OCI-LY7 (cell line): ENCODE results near the gene CDC25B. TPM values are rescaled to one million over a fixed set of nuclear protein-coding genes. Genes with fewer than 3 reads are reported as not detected.

Source experiments
- BruUV-seq: library from RNA; stranded (reverse); fragments of 400-500 nt; replicated peaks from 2 replicates; lab custom pipeline; 2021; lab: Mats Ljungman, UMichigan
- CTCF ChIA-PET: fragments of 300-600 bp; sonication (Branson Sonifier 250); formaldehyde crosslinking; loops from one replicate; lab custom pipeline; 2022; ENCODE audit warnings: antibody characterized with exemption; ENCODE audit not compliant: unreplicated experiment; lab: Charles Lee
- POLR2A ChIA-PET: fragments of 300-600 bp; sonication (Branson Sonifier 250); formaldehyde crosslinking; loops from one replicate; lab custom pipeline; 2022; ENCODE audit warnings: antibody characterized with exemption; lab: Charles Lee
- DNase-seq: peaks from one replicate; pipeline ENCODE4 v3.0.0-alpha.2; 2015; ENCODE audit warnings: low spot score
- H2AFZ ChIP-seq: fragments of 200-600 bp; sonication (generic), shearing (Covaris generic); 2 replicates; pipeline ENCODE4 v1.6.1; 2014; ENCODE audit warnings: mild to moderate bottlenecking, antibody characterized with exemption, low read length, moderate library complexity
- H3K27ac ChIP-seq: fragments of 200-600 bp; sonication (generic); 2 replicates; pipeline ENCODE4 v1.5.1; 2014; ENCODE audit warnings: mixed run types, low read depth, mild to moderate bottlenecking, moderate library complexity, low read length, inconsistent platforms; ENCODE audit not compliant: poor library complexity, severe bottlenecking
- H3K36me3 ChIP-seq: fragments of 200-600 bp; sonication (generic); 2 replicates; pipeline ENCODE4 v1.6.1; 2014; ENCODE audit warnings: mild to moderate bottlenecking, antibody characterized with exemption, low read length, moderate library complexity, mixed read lengths; ENCODE audit not compliant: insufficient read depth
- H3K4me1 ChIP-seq: fragments of 200-600 bp; sonication (generic); 2 replicates; pipeline ENCODE4 v1.5.1; 2014; ENCODE audit warnings: mild to moderate bottlenecking, low read length; ENCODE audit not compliant: insufficient read depth, poor library complexity, severe bottlenecking
- H3K4me2 ChIP-seq: fragments of 200-600 bp; sonication (generic); 2 replicates; pipeline ENCODE4 v1.6.1; 2014; ENCODE audit warnings: mild to moderate bottlenecking, low read length
- H3K4me3 ChIP-seq: fragments of 200-600 bp; sonication (generic); 2 replicates; pipeline ENCODE4 v1.5.1; 2014; ENCODE audit warnings: mild to moderate bottlenecking, low read depth, low read length; ENCODE audit not compliant: poor library complexity, severe bottlenecking
- H3K79me2 ChIP-seq: fragments of 200-600 bp; sonication (generic); 2 replicates; pipeline ENCODE4 v1.6.1; 2016; ENCODE audit warnings: low read depth, mild to moderate bottlenecking, low read length, moderate library complexity, mixed read lengths; ENCODE audit not compliant: insufficient read depth
- H3K9me2 ChIP-seq: fragments of 200-600 bp; sonication (generic); 2 replicates; pipeline ENCODE4 v1.6.1; 2016; ENCODE audit warnings: mild to moderate bottlenecking, low read length, mixed read lengths; ENCODE audit not compliant: insufficient read depth
- H3K9me3 ChIP-seq: fragments of 200-600 bp; sonication (generic); 2 replicates; pipeline ENCODE4 v1.6.1; 2014; ENCODE audit warnings: mild to moderate bottlenecking, mixed run types, low read length, mixed read lengths
- H4K20me1 ChIP-seq: fragments of 200-600 bp; sonication (generic); 2 replicates; pipeline ENCODE4 v1.6.1; 2014; ENCODE audit warnings: mild to moderate bottlenecking, antibody characterized with exemption, low read length, moderate library complexity, mixed read lengths; ENCODE audit not compliant: insufficient read depth
- EZH2phosphoT487 ChIP-seq: fragments of 200-600 bp; sonication (generic); IDR thresholded peaks from 2 replicates; pipeline ENCODE4 v1.6.1; 2018; ENCODE audit warnings: low read depth, borderline replicate concordance, mild to moderate bottlenecking, mixed run types, antibody characterized with exemption, low read length, moderate library complexity, mixed read lengths
- intact Hi-C: fragments of 100-400 bp; cut with micrococcal nuclease; formaldehyde crosslinking; loops from one replicate; pipeline ENCODE4 v1.10.0; 2022; ENCODE audit not compliant: unreplicated experiment
- total RNA-seq, 2 experiments: library from RNA; depleted of rRNA in 1 of 2; stranded (reverse); fragments of >200 nt in 1 of 2; shearing (Covaris generic) in 1 of 2; gene quantifications; 2 replicates each; pipeline ENCODE4 v1.2.3, GENCODE V29; 2014 to 2022
- TF ChIP-seq, protein P1 (sequence below): fragments of 200-600 bp; sonication (generic); conservative IDR thresholded peaks from 2 replicates; pipeline ENCODE4 v1.5.1; 2014; ENCODE audit warnings: mild to moderate bottlenecking, antibody characterized with exemption, low read length, moderate library complexity, mixed read lengths

The CDC25B gene
- total RNA-seq, 2 experiments from 2014 or later: 89.2 to 119 TPM

DNA sequence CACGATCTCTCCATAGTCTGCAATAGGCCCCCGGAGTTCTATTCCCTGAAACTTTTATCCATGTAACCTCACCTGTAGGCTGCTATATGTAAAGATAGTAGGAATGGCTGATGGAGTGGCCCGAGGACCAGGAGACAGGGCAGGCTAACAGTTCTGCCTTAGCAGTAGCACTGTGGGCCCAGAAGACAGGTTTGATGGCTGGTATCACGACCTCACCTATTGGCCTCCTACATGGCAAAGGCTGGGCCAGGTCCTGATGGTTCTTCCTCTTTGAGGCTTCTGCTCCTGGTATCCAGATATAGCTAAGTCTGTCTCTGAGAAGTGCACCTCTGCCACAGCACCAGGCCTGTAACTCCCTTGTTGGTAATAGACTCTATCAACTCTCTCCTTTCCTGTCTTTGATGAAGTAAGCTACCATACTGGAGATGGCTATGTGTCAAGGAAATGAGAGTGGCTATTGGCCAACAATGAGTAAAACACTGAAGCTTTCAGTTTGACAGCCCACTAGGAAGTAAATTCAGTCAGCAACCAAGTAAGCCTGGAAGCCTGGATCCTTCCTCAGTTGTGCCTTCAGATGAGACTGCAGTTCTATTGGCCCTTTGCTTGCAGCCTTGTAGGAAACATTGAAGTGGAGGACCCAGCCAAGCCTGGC, 20.5 kb upstream of the CDC25B start:
- Histone ChIP-seq H3K79me2 (no peaks in the 10 kb centered on the region), H2AFZ (no peak overlapping the region), H3K36me3 (no peaks in the 10 kb centered on the region), H4K20me1 (no peaks in the 10 kb centered on the region), H3K4me3 (no peak overlapping the region), H3K9me2 (no peaks in the 10 kb centered on the region), H3K4me2 (no peak overlapping the region), H3K4me1 (peaks cover 3% of the 10 kb centered on the region), H3K27ac (no peak overlapping the region), H3K9me3 (no peaks in the 10 kb centered on the region)
- intact Hi-C loops: no loop called here
- no TSS peak for BruUV-seq
- POLR2A ChIA-PET: no interaction called here
- CTCF ChIA-PET: no interaction called here
- no peak for TF ChIP-seq EZH2phosphoT487
- TF ChIP-seq, protein P1, sequence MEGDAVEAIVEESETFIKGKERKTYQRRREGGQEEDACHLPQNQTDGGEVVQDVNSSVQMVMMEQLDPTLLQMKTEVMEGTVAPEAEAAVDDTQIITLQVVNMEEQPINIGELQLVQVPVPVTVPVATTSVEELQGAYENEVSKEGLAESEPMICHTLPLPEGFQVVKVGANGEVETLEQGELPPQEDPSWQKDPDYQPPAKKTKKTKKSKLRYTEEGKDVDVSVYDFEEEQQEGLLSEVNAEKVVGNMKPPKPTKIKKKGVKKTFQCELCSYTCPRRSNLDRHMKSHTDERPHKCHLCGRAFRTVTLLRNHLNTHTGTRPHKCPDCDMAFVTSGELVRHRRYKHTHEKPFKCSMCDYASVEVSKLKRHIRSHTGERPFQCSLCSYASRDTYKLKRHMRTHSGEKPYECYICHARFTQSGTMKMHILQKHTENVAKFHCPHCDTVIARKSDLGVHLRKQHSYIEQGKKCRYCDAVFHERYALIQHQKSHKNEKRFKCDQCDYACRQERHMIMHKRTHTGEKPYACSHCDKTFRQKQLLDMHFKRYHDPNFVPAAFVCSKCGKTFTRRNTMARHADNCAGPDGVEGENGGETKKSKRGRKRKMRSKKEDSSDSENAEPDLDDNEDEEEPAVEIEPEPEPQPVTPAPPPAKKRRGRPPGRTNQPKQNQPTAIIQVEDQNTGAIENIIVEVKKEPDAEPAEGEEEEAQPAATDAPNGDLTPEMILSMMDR: no peak
- DNase-seq: no peak

DNA sequence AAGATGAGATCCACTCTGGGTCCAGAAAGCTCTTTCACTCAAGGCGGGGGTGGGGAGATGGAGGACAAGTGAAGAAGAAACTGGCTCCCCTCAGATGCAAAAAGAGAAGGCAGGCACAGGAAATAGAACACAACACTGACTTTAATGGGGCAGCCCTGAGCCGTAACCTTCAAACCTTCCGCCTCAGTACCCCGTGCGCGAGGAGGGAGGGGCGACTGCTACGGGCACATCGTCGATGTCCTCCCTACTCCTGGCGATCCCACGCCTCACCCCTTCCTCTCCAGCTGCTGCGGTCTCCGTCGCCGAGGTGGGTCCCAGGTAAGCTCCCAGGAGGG, 18.8 kb upstream of the CDC25B start:
- intact Hi-C loops: no loop called here
- H3K9me3 ChIP-seq: no peaks in the 10 kb centered on the region
- no peak overlapping the region for H2AFZ ChIP-seq
- DNase-seq: no peak
- H3K4me1 ChIP-seq: peaks cover 10% of the 10 kb centered on the region
- CTCF ChIA-PET: no interaction called here
- no peak for TF ChIP-seq EZH2phosphoT487
- TF ChIP-seq, protein P1: no peak
- H3K79me2 ChIP-seq: no peaks in the 10 kb centered on the region
- POLR2A ChIA-PET: interaction anchor here (0.6 kb wide), 1 partner anchor 1937 kb away, joined by 5 read pairs; no protein-coding TSS in a partner anchor
- no peak overlapping the region for H3K4me3 ChIP-seq
- no TSS peak for BruUV-seq
- no peak overlapping the region for H3K27ac ChIP-seq
- no peaks in the 10 kb centered on the region for H4K20me1 ChIP-seq
- H3K9me2 ChIP-seq: no peaks in the 10 kb centered on the region
- no peaks in the 10 kb centered on the region for H3K36me3 ChIP-seq
- H3K4me2 ChIP-seq: peak overlapping the region; percentile 16; the same call in 1 of the 2 replicates
